GM12891 (cell line): ENCODE data around the gene NUP210.

ENCODE experiments used
- POLR2A ChIP-seq: IDR thresholded peaks from 2 replicates; pipeline ENCODE4 v1.6.1; 2011; ENCODE audit warnings: low read depth, low read length, control low read depth
- TAF1 ChIP-seq: IDR thresholded peaks from 2 replicates; pipeline ENCODE4 v1.6.1; 2011; ENCODE audit warnings: low read depth, low read length, control low read depth

- TF ChIP-seq TAF1 (no peak), POLR2A (no peak)
Measured at GRCh38 chr3:13462125-13462629, 42.1 kb upstream of the NUP210 start.
